ENCODE data around the gene OR2A14. TPM values are rescaled to one million over a fixed set of nuclear protein-coding genes. Genes with fewer than 3 reads are reported as not detected.

The OR2A14 gene, protein sequence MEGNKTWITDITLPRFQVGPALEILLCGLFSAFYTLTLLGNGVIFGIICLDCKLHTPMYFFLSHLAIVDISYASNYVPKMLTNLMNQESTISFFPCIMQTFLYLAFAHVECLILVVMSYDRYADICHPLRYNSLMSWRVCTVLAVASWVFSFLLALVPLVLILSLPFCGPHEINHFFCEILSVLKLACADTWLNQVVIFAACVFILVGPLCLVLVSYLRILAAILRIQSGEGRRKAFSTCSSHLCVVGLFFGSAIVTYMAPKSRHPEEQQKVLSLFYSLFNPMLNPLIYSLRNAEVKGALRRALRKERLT
- total RNA-seq: not detected in 2 replicates

DNA sequence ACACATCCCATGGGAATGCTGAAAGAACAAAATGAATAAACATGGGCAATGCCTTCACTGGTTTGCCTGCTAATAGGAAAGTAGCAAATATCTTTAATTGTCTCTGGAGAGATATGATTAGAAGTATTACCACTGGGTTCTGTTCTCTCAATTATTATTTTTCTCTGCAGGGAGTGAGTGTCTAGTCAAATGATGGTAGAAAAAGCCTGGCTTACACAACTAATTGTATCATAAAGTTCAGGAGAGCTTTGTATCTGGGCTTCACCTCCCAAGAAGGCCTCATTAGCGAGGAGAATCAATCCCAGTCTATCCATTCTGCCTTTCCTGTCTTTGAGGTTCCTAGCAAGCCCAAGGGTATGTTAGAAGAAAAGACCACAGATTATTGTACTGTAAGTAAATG is at the start of gene OR2A14:
Gene OR2A14 (plus strand): TSS at position 301 of the 400 bp plus-strand sequence. CDS start 5,937 bp downstream, outside the sequence.

DNA sequence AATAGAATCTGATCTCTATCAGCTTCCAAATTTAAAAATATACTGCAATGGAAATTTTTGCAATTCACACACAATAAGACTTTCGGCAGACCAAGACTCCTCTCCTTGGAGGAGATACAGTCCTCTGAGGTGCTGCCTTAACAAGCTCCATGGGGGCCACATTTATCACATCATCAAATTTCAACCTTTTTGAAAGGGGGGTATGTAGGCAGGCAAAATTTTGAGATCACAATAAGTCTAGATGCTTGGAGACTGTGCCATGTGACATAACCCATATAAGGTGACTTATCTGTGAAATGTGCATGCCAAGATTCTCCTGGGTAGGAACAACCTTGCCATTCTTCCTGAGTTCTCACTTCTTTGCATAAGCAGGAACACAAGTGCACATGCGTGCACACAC is 37.0 kb upstream of the OR2A14 start, which contains the start of gene OR2A12:
Gene OR2A12 (plus strand): TSS at position 301 of the 400 bp plus-strand sequence. CDS start 8,830 bp downstream, outside the sequence.

DNA sequence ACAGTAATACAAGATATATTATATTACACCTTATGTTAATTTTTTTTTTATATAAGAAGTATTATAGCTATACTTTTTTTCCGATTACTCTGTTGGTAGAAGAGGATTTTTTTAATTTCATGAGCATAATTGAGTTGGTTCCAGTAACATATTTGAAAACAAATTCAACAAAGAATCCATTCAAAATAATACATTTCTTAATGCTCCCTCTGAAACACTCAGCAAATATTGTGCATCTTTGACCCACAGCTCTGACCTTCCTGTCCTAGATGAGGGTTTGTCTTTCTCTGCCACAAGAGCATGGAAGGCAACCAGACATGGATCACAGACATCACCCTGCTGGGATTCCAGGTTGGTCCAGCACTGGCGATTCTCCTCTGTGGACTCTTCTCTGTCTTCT is 13.7 kb upstream of the OR2A14 start, which contains the start of gene OR2A2:
Gene OR2A2 (plus strand): TSS at position 301 of the 400 bp plus-strand sequence. CDS start 0 bp downstream, at position 301.

Other genes starting within 250 kb of the OR2A14 start
- gene TCAF1, start 221.0 kb upstream of the OR2A14 start, total RNA-seq: 29.7 and 32.7 TPM in 2 replicates
- gene OR2F2, start 187.9 kb upstream of the OR2A14 start, total RNA-seq: not detected in 2 replicates
- gene OR2F1, start 168.3 kb upstream of the OR2A14 start, total RNA-seq: not detected in 2 replicates
- not detected in 2 replicates for gene OR6B1, start 122.9 kb upstream of the OR2A14 start, total RNA-seq
- not detected in 2 replicates for gene OR2A5, start 74.2 kb upstream of the OR2A14 start, total RNA-seq
- not detected in 2 replicates for gene OR2A25, start 53.4 kb upstream of the OR2A14 start, total RNA-seq
- not detected in 2 replicates for gene OR2A12, start 36.9 kb upstream of the OR2A14 start, total RNA-seq
- not detected in 2 replicates for gene OR2A2, start 13.6 kb upstream of the OR2A14 start, total RNA-seq
- 1.4 and 1.5 TPM in 2 replicates for gene CTAGE4, start 60.3 kb downstream of the OR2A14 start, total RNA-seq
- 4.0 and 7.8 TPM in 2 replicates for gene ARHGEF35, start 72.7 kb downstream of the OR2A14 start, total RNA-seq
- not detected in 2 replicates for gene OR2A42, start 116.4 kb downstream of the OR2A14 start, total RNA-seq
- 2.5 and 2.7 TPM in 2 replicates for gene OR2A7, start 141.6 kb downstream of the OR2A14 start, total RNA-seq
- gene CTAGE8, start 146.1 kb downstream of the OR2A14 start, total RNA-seq: 0.51 and 1.1 TPM in 2 replicates
- gene OR2A1, start 189.2 kb downstream of the OR2A14 start, total RNA-seq: not detected in 2 replicates
- 34.1 and 40.6 TPM in 2 replicates for gene ARHGEF5, start 232.2 kb downstream of the OR2A14 start, total RNA-seq